ENCODE results near the gene LCE1E.

- TF ChIP-seq CTCF (IDR thresholded peaks at IDR 0.05; ENCODE audit: insufficient read depth, low read depth, low read length) = no peak
- TF ChIP-seq EZH2 (IDR thresholded peaks at IDR 0.05; ENCODE audit: insufficient read depth, low read length) = no peak
These were observed 44.4 kb upstream of the LCE1E start for GRCh38 chr1:152741656-152742055.
